ENCODE results near the gene EFHD2. TPM values are rescaled to one million over a fixed set of nuclear protein-coding genes. Genes with fewer than 3 reads are reported as not detected.

The EFHD2 gene
- polyA plus RNA-seq, 3 donors = 9.6 to 19.8 (median 14.5) TPM

Other genes with a start within 250 kb of the EFHD2 start
- gene FHAD1, start 162.7 kb upstream of the EFHD2 start, polyA plus RNA-seq (ENCODE audit: insufficient read length in 3 of 3) = 1 to 10 TPM; 3.3 to 6.5 (median 3.5) TPM
- under 1 TPM; 0.09 to 0.36 (median 0.25) TPM for gene CTRC, start 28.6 kb downstream of the EFHD2 start, polyA plus RNA-seq (ENCODE audit: insufficient read length in 3 of 3)
- under 1 TPM in 1 of 3 donors, not detected in 2; 0.41 TPM for gene CELA2A, start 46.8 kb downstream of the EFHD2 start, polyA plus RNA-seq (ENCODE audit: insufficient read length in 3 of 3)
- under 1 TPM; 0.32 to 0.61 (median 0.56) TPM for gene CELA2B, start 66.2 kb downstream of the EFHD2 start, polyA plus RNA-seq (ENCODE audit: insufficient read length in 3 of 3)
- 10 to 100 TPM; 29.8 to 58.8 (median 34.1) TPM for gene CASP9, start 114.3 kb downstream of the EFHD2 start, polyA plus RNA-seq (ENCODE audit: insufficient read length in 3 of 3)
- 10 to 100 TPM; 27.0 to 40.5 (median 31.6) TPM for gene DNAJC16, start 117.0 kb downstream of the EFHD2 start, polyA plus RNA-seq (ENCODE audit: insufficient read length in 3 of 3)
- gene AGMAT, start 175.2 kb downstream of the EFHD2 start, polyA plus RNA-seq (ENCODE audit: insufficient read length in 3 of 3) = 10 to 100 TPM; 30.6 to 35.6 (median 33.3) TPM
- 10 to 100 TPM; 19.3 to 24.9 (median 22.1) TPM for gene DDI2, start 207.6 kb downstream of the EFHD2 start, polyA plus RNA-seq (ENCODE audit: insufficient read length in 3 of 3)